Peyer's patch (tissue), 4 donors: ENCODE measurements around the gene GFOD1. TPM values are rescaled to one million over a fixed set of nuclear protein-coding genes. Genes with fewer than 3 reads are reported as not detected.
"Not testable (repeated sequence)": the region's sequence is repeated elsewhere in the genome, so short reads cannot be mapped to it uniquely, and the experiment has no call there.

Experiments used
- DNase-seq, 3 donors: peaks; one replicate each; pipeline ENCODE4 v3.0.0-alpha.2; 2017 to 2019
- H3K27ac ChIP-seq, 4 donors: fragments of 200-600 bp; sonication (generic); one replicate each; pipeline ENCODE4 v1.5.1; 2016 to 2019
- H3K27me3 ChIP-seq, 2 donors: fragments of 200-600 bp; sonication (generic); one replicate each; pipeline ENCODE4 v1.5.1; 2019
- H3K36me3 ChIP-seq, 3 donors: fragments of 200-600 bp; sonication (generic); one replicate each; pipeline ENCODE4 v1.5.1; 2016 to 2019
- H3K4me1 ChIP-seq, 4 donors: fragments of 200-600 bp; sonication (generic); one replicate each; pipeline ENCODE4 v1.5.1; 2016 to 2019
- H3K4me3 ChIP-seq, 4 donors: fragments of 200-600 bp; sonication (generic); 1 replicate in 3 of 4; 2 replicates in 1 of 4; pipeline ENCODE4 v1.5.1; 2016 to 2019; ENCODE audit warnings: mild to moderate bottlenecking in 1 of 4
- H3K9me3 ChIP-seq, 4 donors: fragments of 200-600 bp; sonication (generic); one replicate each; pipeline ENCODE4 v1.5.1; 2016 to 2019; ENCODE audit warnings: mild to moderate bottlenecking in 1 of 4
- CTCF ChIP-seq, 6 experiments: fragments of 450-650 bp in 4 of 6; fragments of 200-600 bp in 2 of 6; sonication (generic) in 1 of 6; IDR thresholded peaks; one replicate each; pipeline ENCODE4 v1.5.1; 2017 to 2019; ENCODE audit warnings: antibody characterized with exemption in 6 of 6, mild to moderate bottlenecking in 3 of 6, moderate library complexity in 1 of 6
- POLR2A ChIP-seq, 2 donors: fragments of 450-650 bp; IDR thresholded peaks; one replicate each; pipeline ENCODE4 v1.5.1; 2017; ENCODE audit warnings: antibody characterized with exemption in 2 of 2, mild to moderate bottlenecking in 2 of 2, moderate library complexity in 2 of 2
- total RNA-seq, 4 donors: library from RNA; depleted of rRNA; stranded (reverse); fragments of >200 nt; gene quantifications; one replicate each; pipeline ENCODE4 v1.1.0, GENCODE V29; 2016

GFOD1 gene
- total RNA-seq, 4 donors from 2014 or later: 10.7 to 24.2 (median 17.6) TPM

- Histone ChIP-seq H3K4me3 (no peak overlapping the region), H3K27me3 (no peaks in the 10 kb centered on the region), H3K4me1 (peaks cover 0 to 23% (median 11%) of the 10 kb centered on the region in 4 donors), H3K9me3 (no peaks in the 10 kb centered on the region), H3K36me3 (no peaks in the 10 kb centered on the region), H3K27ac (peak overlapping the region in 3 of 4 donors; percentile 48 to 58 (median 50))
- DNase-seq: no peak
- TF ChIP-seq CTCF (IDR thresholded peaks at IDR 0.05): no peak
- no peak for TF ChIP-seq POLR2A (IDR thresholded peaks at IDR 0.05)
Measured at GRCh38 chr6:13396241-13396792, 91.1 kb downstream of the GFOD1 start.

- no peaks in the 10 kb centered on the region for H3K36me3 ChIP-seq
- no peak for TF ChIP-seq POLR2A (IDR thresholded peaks at IDR 0.05)
- no peak for TF ChIP-seq CTCF (IDR thresholded peaks at IDR 0.05)
- DNase-seq: peak in 2 of 3 donors; percentile 43 to 80
- H3K9me3 ChIP-seq: no peaks in the 10 kb centered on the region
- no peaks in the 10 kb centered on the region for H3K27me3 ChIP-seq
- H3K27ac ChIP-seq: peak overlapping the region; percentile 23 to 58 (median 46)
- H3K4me1 ChIP-seq: peaks cover 0 to 23% (median 11%) of the 10 kb centered on the region in 4 donors
- no peak overlapping the region for H3K4me3 ChIP-seq
Measured at GRCh38 chr6:13395272-13396237, 91.8 kb downstream of the GFOD1 start.

GRCh38 chr6:13392462-13392861 lies 94.9 kb downstream of the GFOD1 start:
- Histone ChIP-seq H3K36me3 (no peaks in the 10 kb centered on the region), H3K27me3 (no peaks in the 10 kb centered on the region), H3K4me3 (no peak overlapping the region), H3K4me1 (peaks cover 0 to 18% (median 11%) of the 10 kb centered on the region in 4 donors), H3K27ac (no peak overlapping the region), H3K9me3 (no peaks in the 10 kb centered on the region)
- TF ChIP-seq CTCF (IDR thresholded peaks at IDR 0.05) (no peak), POLR2A (IDR thresholded peaks at IDR 0.05) (no peak)
- no peak for DNase-seq

- TF ChIP-seq POLR2A (IDR thresholded peaks at IDR 0.05) (no peak), CTCF (IDR thresholded peaks at IDR 0.05) (no peak)
- peaks cover 0 to 10% (median 5%) of the 10 kb centered on the region in 4 donors for H3K4me1 ChIP-seq
- no peak overlapping the region for H3K4me3 ChIP-seq
- DNase-seq: no peak
- no peaks in the 10 kb centered on the region for H3K9me3 ChIP-seq
- no peaks in the 10 kb centered on the region for H3K27me3 ChIP-seq
- no peak overlapping the region for H3K27ac ChIP-seq
- H3K36me3 ChIP-seq: no peaks in the 10 kb centered on the region
Measured at GRCh38 chr6:13391537-13391936, 95.9 kb downstream of the GFOD1 start.

- H3K27me3 ChIP-seq: no peaks in the 10 kb centered on the region
- peaks cover 0 to 3% (median 1%) of the 10 kb centered on the region in 4 donors for H3K4me1 ChIP-seq
- DNase-seq: no peak
- H3K27ac ChIP-seq: no peak overlapping the region
- no peaks in the 10 kb centered on the region for H3K36me3 ChIP-seq
- no peak overlapping the region for H3K4me3 ChIP-seq
- TF ChIP-seq POLR2A (IDR thresholded peaks at IDR 0.05) (no peak), CTCF (IDR thresholded peaks at IDR 0.05) (no peak)
- H3K9me3 ChIP-seq: no peaks in the 10 kb centered on the region
Measured at GRCh38 chr6:13390658-13391057, 96.7 kb downstream of the GFOD1 start.

- not testable (repeated sequence) for H3K27me3 ChIP-seq, H3K36me3 ChIP-seq, DNase-seq, H3K4me1 ChIP-seq, H3K4me3 ChIP-seq, H3K9me3 ChIP-seq, H3K27ac ChIP-seq
Measured at GRCh38 chr6:13389237-13389636, 98.2 kb downstream of the GFOD1 start.

- not testable (repeated sequence) for DNase-seq, H3K36me3 ChIP-seq, H3K27me3 ChIP-seq, H3K4me3 ChIP-seq, H3K27ac ChIP-seq, H3K4me1 ChIP-seq, H3K9me3 ChIP-seq
Measured at GRCh38 chr6:13388769-13389168, 98.6 kb downstream of the GFOD1 start.
